ENCODE results near the gene SPAG9.

The SPAG9 gene

GRCh38 chr17:50919321-50920040 is 201.2 kb downstream of the SPAG9 start (continued):
- peak; percentile 53; the same call in 1 of the 2 replicates for TF ChIP-seq ZBTB8A (tag by site-specific recombination; IDR thresholded peaks at IDR 0.05)
- no peak for TF ChIP-seq ZNF843 (tag by site-specific recombination; IDR thresholded peaks at IDR 0.05)
- TF ChIP-seq ZNF548 (tag by site-specific recombination; IDR thresholded peaks at IDR 0.05), result no peak
- TF ChIP-seq TRIM28 (IDR thresholded peaks at IDR 0.05; ENCODE audit: borderline replicate concordance, low read length), result no peak
- TF ChIP-seq ZNF266 (tag by site-specific recombination; IDR thresholded peaks at IDR 0.05; ENCODE audit: low read depth), result no peak
- no peak for TF ChIP-seq ZNF560 (tag by site-specific recombination; IDR thresholded peaks at IDR 0.05; ENCODE audit: borderline replicate concordance)
- no peak for TF ChIP-seq ZNF521 (tag by site-specific recombination; IDR thresholded peaks at IDR 0.05)

DNA sequence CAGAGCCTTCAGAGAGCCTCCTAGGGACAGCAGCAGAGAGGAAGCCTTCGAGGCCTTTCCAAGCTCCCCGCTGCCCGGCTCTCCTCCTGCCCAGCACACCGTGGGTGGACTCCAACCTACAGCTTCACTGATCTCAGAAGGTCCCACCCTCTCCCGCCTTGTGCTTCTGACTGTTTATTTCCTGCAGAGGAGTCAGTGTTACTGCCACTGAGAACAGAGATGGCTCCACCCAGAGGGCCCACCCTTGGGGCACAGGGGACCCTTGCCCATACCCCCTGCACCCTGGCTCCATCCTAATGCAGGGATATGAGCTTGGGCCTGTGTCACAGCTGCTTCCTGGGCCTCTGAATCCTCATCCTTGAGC is 201.8 kb downstream of the SPAG9 start:
- Histone ChIP-seq H3K9me3 (ENCODE audit: control insufficient read depth, insufficient read depth, low read depth, low read length) (no peaks in the 10 kb centered on the region), H3K4me3 (ENCODE audit: low read depth, low read length) (no peak overlapping the region), H3K36me3 (ENCODE audit: control insufficient read depth in 2 of 2, insufficient read depth in 1 of 2, low read length in 2 of 2) (no peaks in the 10 kb centered on the region), H3K4me1 (ENCODE audit: control insufficient read depth, insufficient read depth, low read length) (peaks cover 2% of the 10 kb centered on the region), H3K27ac (ENCODE audit: extremely low read depth, low read depth, low read length) (no peak overlapping the region)
- ChIA-PET CTCF (no interaction called here), POLR2A (interaction anchor here (1.5 kb wide), 1 partner anchor 53 kb away, joined by 12 read pairs; the partner anchor contains the start of gene TOB1)
- no peak for TF ChIP-seq ZNF350 (tag by site-specific recombination; IDR thresholded peaks at IDR 0.05)
- TF ChIP-seq KLF17 (tag by site-specific recombination; IDR thresholded peaks at IDR 0.05), result 0 out of 2 replicates have a peak, but pooled peaks have one; percentile 36
- TF ChIP-seq HOXA7 (CRISPR knock-in tag; IDR thresholded peaks at IDR 0.05; ENCODE audit: borderline replicate concordance), result no peak
- TF ChIP-seq EGR2 (tag by site-specific recombination; IDR thresholded peaks at IDR 0.05; ENCODE audit: low read depth), result peak; percentile 89
- no peak for TF ChIP-seq TCF7L2 (IDR thresholded peaks at IDR 0.05; ENCODE audit: borderline replicate concordance, low read depth, low read length)
- peak; percentile 91 for TF ChIP-seq ZFHX2 (tag by site-specific recombination; conservative IDR thresholded peaks at IDR 0.05)
- TF ChIP-seq ZNF521 (tag by site-specific recombination; IDR thresholded peaks at IDR 0.05), result no peak
- TF ChIP-seq GLIS2 (tag by site-specific recombination; IDR thresholded peaks at IDR 0.05), result no peak

GRCh38 chr17:50918071-50918932 is 202.4 kb downstream of the SPAG9 start:
- Histone ChIP-seq H3K27ac (ENCODE audit: extremely low read depth, low read depth, low read length) (no peak overlapping the region), H3K9me3 (ENCODE audit: control insufficient read depth, insufficient read depth, low read depth, low read length) (no peaks in the 10 kb centered on the region), H3K4me1 (ENCODE audit: control insufficient read depth, insufficient read depth, low read length) (peaks cover 2% of the 10 kb centered on the region; the same call in 1 of the 2 replicates), H3K4me3 (ENCODE audit: low read depth, low read length) (no peak overlapping the region), H3K36me3 (ENCODE audit: control insufficient read depth in 2 of 2, insufficient read depth in 1 of 2, low read length in 2 of 2) (no peaks in the 10 kb centered on the region)
- CTCF ChIA-PET, result no interaction called here
- POLR2A ChIA-PET, result interaction anchor here (1.5 kb wide), 1 partner anchor 52 kb away, joined by 12 read pairs; the partner anchor contains the start of gene TOB1
- peak; percentile 46; the same call in 1 of the 2 replicates for TF ChIP-seq ZNF341 (tag by site-specific recombination; IDR thresholded peaks at IDR 0.05; ENCODE audit: low read depth)
- TF ChIP-seq ZNF211 (tag by site-specific recombination; IDR thresholded peaks at IDR 0.05; ENCODE audit: low read depth), result no peak
- TF ChIP-seq ZFP37 (tag by site-specific recombination; IDR thresholded peaks at IDR 0.05), result no peak
- no peak for TF ChIP-seq ZNF48 (tag by site-specific recombination; IDR thresholded peaks at IDR 0.05)
- no peak for TF ChIP-seq ZNF677 (tag by site-specific recombination; IDR thresholded peaks at IDR 0.05)
- no peak for TF ChIP-seq ZNF664 (tag by site-specific recombination; IDR thresholded peaks at IDR 0.05)
